PC-9 (cell line): ENCODE data around the gene AMDHD2. TPM values are rescaled to one million over a fixed set of nuclear protein-coding genes. Genes with fewer than 3 reads are reported as not detected.

Experiments used
- BruUV-seq: library from RNA; stranded (reverse); fragments of 400-500 nt; replicated peaks from 2 replicates; lab custom pipeline; 2021; lab: Mats Ljungman, UMichigan
- CTCF ChIA-PET: fragments of 300-600 bp; sonication (Branson Sonifier 250); formaldehyde crosslinking; loops from one replicate; lab custom pipeline; 2022; ENCODE audit warnings: antibody characterized with exemption; lab: Charles Lee
- POLR2A ChIA-PET: fragments of 300-600 bp; sonication (Branson Sonifier 250); formaldehyde crosslinking; loops from one replicate; lab custom pipeline; 2022; ENCODE audit warnings: antibody characterized with exemption; ENCODE audit not compliant: unreplicated experiment; lab: Charles Lee
- DNase-seq, 2 experiments: peaks; one replicate each; pipeline versions ENCODE4 v3.0.0 to v3.0.0-alpha.2; 2015 to 2022; ENCODE audit warnings: mixed read lengths in 1 of 2
- H2AFZ ChIP-seq: fragments of 200-600 bp; sonication (generic); 2 replicates; pipeline ENCODE4 v1.8.1; 2017; ENCODE audit warnings: antibody characterized with exemption
- H3F3A ChIP-seq: fragments of 200-600 bp; sonication (generic); 2 replicates; pipeline ENCODE4 v1.8.1; 2017; ENCODE audit warnings: antibody characterized with exemption, mild to moderate bottlenecking, low read depth; ENCODE audit not compliant: insufficient read depth
- H3K27ac ChIP-seq: fragments of 200-600 bp; sonication (generic); 2 replicates; pipeline ENCODE4 v1.6.1; 2016; ENCODE audit warnings: mixed run types
- H3K27me3 ChIP-seq: fragments of 200-600 bp; sonication (generic); 2 replicates; pipeline ENCODE4 v1.6.1; 2016; ENCODE audit warnings: low read depth, mixed run types; ENCODE audit not compliant: insufficient read depth
- H3K36me3 ChIP-seq: fragments of 200-600 bp; sonication (generic); 2 replicates; pipeline ENCODE4 v1.6.1; 2016; ENCODE audit warnings: low read depth, mixed run types
- H3K4me1 ChIP-seq: fragments of 200-600 bp; sonication (generic); replicated peaks from 2 replicates; pipeline ENCODE4 v1.6.1; 2016; ENCODE audit warnings: mixed run types; ENCODE audit not compliant: insufficient read depth
- H3K4me2 ChIP-seq: fragments of 200-600 bp; sonication (generic); 2 replicates; pipeline ENCODE4 v1.6.1; 2017; ENCODE audit warnings: mixed run types
- H3K4me3 ChIP-seq: fragments of 200-600 bp; sonication (generic); 2 replicates; pipeline ENCODE4 v1.6.1; 2016; ENCODE audit warnings: mixed run types
- H3K79me2 ChIP-seq: fragments of 200-600 bp; sonication (generic); 2 replicates; pipeline ENCODE4 v1.6.1; 2017; ENCODE audit warnings: low read depth, mixed run types
- H3K9me2 ChIP-seq: fragments of 200-600 bp; sonication (generic); 2 replicates; pipeline ENCODE4 v1.8.1; 2017; ENCODE audit warnings: mild to moderate bottlenecking; ENCODE audit not compliant: insufficient read depth
- H3K9me3 ChIP-seq: fragments of 200-600 bp; sonication (generic); 2 replicates; pipeline ENCODE4 v1.8.1; 2016; ENCODE audit warnings: low read depth; ENCODE audit not compliant: insufficient read depth
- H4K20me1 ChIP-seq: fragments of 200-600 bp; sonication (generic); 2 replicates; pipeline ENCODE4 v1.8.1; 2017; ENCODE audit not compliant: insufficient read depth
- CTCF ChIP-seq: fragments of 200-600 bp; sonication (generic); conservative IDR thresholded peaks from 2 replicates; pipeline ENCODE4 v1.6.1; 2017; ENCODE audit warnings: mixed run types, antibody characterized with exemption, mild to moderate bottlenecking, moderate library complexity
- EZH2 ChIP-seq: fragments of 200-600 bp; sonication (generic); IDR thresholded peaks from 2 replicates; pipeline ENCODE4 v1.8.0; 2017; ENCODE audit warnings: antibody characterized with exemption, low read depth
- intact Hi-C: fragments of 100-400 bp; cut with micrococcal nuclease; formaldehyde crosslinking; loops from one replicate; pipeline ENCODE4 v1.10.0; 2022; ENCODE audit not compliant: unreplicated experiment
- total RNA-seq: library from RNA; stranded (reverse); gene quantifications from 2 replicates; pipeline ENCODE4 v1.2.3, GENCODE V29; 2021

Gene AMDHD2
- total RNA-seq, 1 experiment from 2014 or later, result 47.9 TPM

GRCh38 chr16:2487903-2488531 is 32.2 kb upstream of the AMDHD2 start:
- DNase-seq, result no peak
- no peaks in the 10 kb centered on the region for H3K9me2 ChIP-seq
- ChIA-PET CTCF (no interaction called here), POLR2A (no interaction called here)
- no peaks in the 10 kb centered on the region for H3K36me3 ChIP-seq
- H3K4me1 ChIP-seq, result no peaks in the 10 kb centered on the region
- no peak overlapping the region for H3K4me2 ChIP-seq
- no peak overlapping the region for H3K27ac ChIP-seq
- TF ChIP-seq CTCF (no peak), EZH2 (no peak)
- H4K20me1 ChIP-seq, result no peaks in the 10 kb centered on the region
- H3F3A ChIP-seq, result no peaks in the 10 kb centered on the region
- no peaks in the 10 kb centered on the region for H3K9me3 ChIP-seq
- no peaks in the 10 kb centered on the region for H3K27me3 ChIP-seq
- no TSS peak for BruUV-seq
- intact Hi-C loops, result no loop called here
- no peak overlapping the region for H3K4me3 ChIP-seq
- H3K79me2 ChIP-seq, result no peaks in the 10 kb centered on the region; the same call in 1 of the 2 replicates
- no peak overlapping the region for H2AFZ ChIP-seq

- H2AFZ ChIP-seq, result no peak overlapping the region
- no peak overlapping the region for H3K27ac ChIP-seq
- TF ChIP-seq EZH2 (no peak), CTCF (no peak)
- intact Hi-C loops, result no loop called here
- ChIA-PET CTCF (no interaction called here), POLR2A (no interaction called here)
- no peaks in the 10 kb centered on the region for H3F3A ChIP-seq
- no peak overlapping the region for H3K4me2 ChIP-seq
- no peaks in the 10 kb centered on the region for H3K9me3 ChIP-seq
- H3K9me2 ChIP-seq, result no peaks in the 10 kb centered on the region
- H3K27me3 ChIP-seq, result no peaks in the 10 kb centered on the region
- H3K79me2 ChIP-seq, result no peaks in the 10 kb centered on the region; the same call in 1 of the 2 replicates
- no peak for DNase-seq
- no TSS peak for BruUV-seq
- H4K20me1 ChIP-seq, result no peaks in the 10 kb centered on the region
- no peaks in the 10 kb centered on the region for H3K4me1 ChIP-seq
- H3K36me3 ChIP-seq, result no peaks in the 10 kb centered on the region
- no peak overlapping the region for H3K4me3 ChIP-seq
These were observed 30.6 kb upstream of the AMDHD2 start for GRCh38 chr16:2489581-2489980.

GRCh38 chr16:2490190-2491105 is 29.7 kb upstream of the AMDHD2 start:
- no peak for DNase-seq
- Histone ChIP-seq H3K79me2 (no peaks in the 10 kb centered on the region; the same call in 1 of the 2 replicates), H4K20me1 (no peaks in the 10 kb centered on the region), H3K27ac (no peak overlapping the region), H3K4me2 (no peak overlapping the region), H3F3A (no peaks in the 10 kb centered on the region), H3K4me3 (no peak overlapping the region), H3K4me1 (no peaks in the 10 kb centered on the region), H3K36me3 (no peaks in the 10 kb centered on the region), H3K9me3 (no peaks in the 10 kb centered on the region), H3K27me3 (no peaks in the 10 kb centered on the region), H3K9me2 (no peaks in the 10 kb centered on the region), H2AFZ (no peak overlapping the region)
- POLR2A ChIA-PET, result no interaction called here
- CTCF ChIA-PET, result no interaction called here
- intact Hi-C loops, result no loop called here
- BruUV-seq, result no TSS peak
- no peak for TF ChIP-seq CTCF
- TF ChIP-seq EZH2, result no peak
